HEK293 (cell line): Measurements from ENCODE around the gene RPL11.

Experiments
- GLI4 ChIP-seq: fragments of 450-650 bp; formaldehyde crosslinking; IDR thresholded peaks from 2 replicates; pipeline ENCODE4 v1.5.1; 2016; ENCODE audit warnings: missing biosample characterization, missing genetic modification characterization
- OSR2 ChIP-seq: fragments of 450-650 bp; formaldehyde crosslinking; IDR thresholded peaks from 2 replicates; pipeline ENCODE4 v1.5.1; 2016; ENCODE audit warnings: missing biosample characterization, missing genetic modification characterization
- PRDM4 ChIP-seq: fragments of 450-650 bp; formaldehyde crosslinking; IDR thresholded peaks from 2 replicates; pipeline ENCODE4 v1.5.1; 2017; ENCODE audit warnings: missing biosample characterization, missing genetic modification characterization
- SETDB1 ChIP-seq: IDR thresholded peaks from one replicate; pipeline ENCODE4 v1.6.1; 2017; ENCODE audit warnings: mild to moderate bottlenecking, low read length, moderate library complexity, mixed read lengths; ENCODE audit not compliant: insufficient read length
- SP7 ChIP-seq: fragments of 450-650 bp; formaldehyde crosslinking; IDR thresholded peaks from 2 replicates; pipeline ENCODE4 v1.5.1; 2016; ENCODE audit warnings: missing biosample characterization, missing genetic modification characterization
- ZBTB17 ChIP-seq: fragments of 450-650 bp; formaldehyde crosslinking; IDR thresholded peaks from 2 replicates; pipeline ENCODE4 v1.5.1; 2016; ENCODE audit warnings: missing biosample characterization, missing genetic modification characterization
- ZBTB48 ChIP-seq: fragments of 450-650 bp; formaldehyde crosslinking; IDR thresholded peaks from 2 replicates; pipeline ENCODE4 v1.5.1; 2016; ENCODE audit warnings: missing biosample characterization, missing genetic modification characterization
- ZBTB8A ChIP-seq: fragments of 450-650 bp; formaldehyde crosslinking; IDR thresholded peaks from 2 replicates; pipeline ENCODE4 v1.5.1; 2016; ENCODE audit warnings: missing biosample characterization, missing genetic modification characterization
- ZEB2 ChIP-seq: fragments of 450-650 bp; formaldehyde crosslinking; IDR thresholded peaks from 2 replicates; pipeline ENCODE4 v1.5.1; 2016; ENCODE audit warnings: missing biosample characterization, missing genetic modification characterization
- ZFHX2 ChIP-seq: fragments of 450-650 bp; formaldehyde crosslinking; conservative IDR thresholded peaks from 2 replicates; pipeline ENCODE4 v1.5.1; 2016; ENCODE audit warnings: missing biosample characterization, missing genetic modification characterization
- ZIC2 ChIP-seq: fragments of 450-650 bp; formaldehyde crosslinking; IDR thresholded peaks from 2 replicates; pipeline ENCODE4 v1.5.1; 2016; ENCODE audit warnings: missing biosample characterization, missing genetic modification characterization
- ZNF114 ChIP-seq: fragments of 450-650 bp; formaldehyde crosslinking; IDR thresholded peaks from 2 replicates; pipeline ENCODE4 v1.5.0; 2017; ENCODE audit warnings: missing biosample characterization, missing genetic modification characterization
- ZNF169 ChIP-seq: fragments of 450-650 bp; formaldehyde crosslinking; IDR thresholded peaks from 2 replicates; pipeline ENCODE4 v1.5.1; 2016; ENCODE audit warnings: missing biosample characterization, missing genetic modification characterization
- ZNF211 ChIP-seq: fragments of 450-650 bp; formaldehyde crosslinking; IDR thresholded peaks from 2 replicates; pipeline ENCODE4 v1.5.1; 2016; ENCODE audit warnings: low read depth, missing biosample characterization, missing genetic modification characterization
- ZNF426 ChIP-seq: fragments of 450-650 bp; formaldehyde crosslinking; IDR thresholded peaks from 2 replicates; pipeline ENCODE4 v1.5.1; 2017; ENCODE audit warnings: missing biosample characterization, missing genetic modification characterization, mild to moderate bottlenecking, inconsistent platforms, moderate library complexity
- ZNF473 ChIP-seq: fragments of 450-650 bp; formaldehyde crosslinking; IDR thresholded peaks from 2 replicates; pipeline ENCODE4 v1.5.1; 2017; ENCODE audit warnings: missing biosample characterization, missing genetic modification characterization
- ZNF48 ChIP-seq: fragments of 450-650 bp; formaldehyde crosslinking; IDR thresholded peaks from 2 replicates; pipeline ENCODE4 v1.5.1; 2016; ENCODE audit warnings: missing biosample characterization, missing genetic modification characterization
- ZNF518A ChIP-seq: fragments of 450-650 bp; formaldehyde crosslinking; conservative IDR thresholded peaks from 2 replicates; pipeline ENCODE4 v1.5.1; 2016; ENCODE audit warnings: low read depth, missing biosample characterization, missing genetic modification characterization
- ZNF530 ChIP-seq: fragments of 450-650 bp; formaldehyde crosslinking; IDR thresholded peaks from 2 replicates; pipeline ENCODE4 v1.5.1; 2016; ENCODE audit warnings: low read depth, missing biosample characterization, missing genetic modification characterization
- ZNF549 ChIP-seq: fragments of 450-650 bp; IDR thresholded peaks from 2 replicates; pipeline ENCODE4 v1.5.1; 2018; ENCODE audit warnings: missing biosample characterization, missing genetic modification characterization, mild to moderate bottlenecking, inconsistent platforms, moderate library complexity
- ZNF585B ChIP-seq: fragments of 450-650 bp; formaldehyde crosslinking; IDR thresholded peaks from 2 replicates; pipeline ENCODE4 v1.5.1; 2016; ENCODE audit warnings: missing biosample characterization, missing genetic modification characterization
- ZNF629 ChIP-seq: fragments of 450-650 bp; formaldehyde crosslinking; IDR thresholded peaks from 2 replicates; pipeline ENCODE4 v1.5.1; 2017; ENCODE audit warnings: missing biosample characterization, missing genetic modification characterization
- ZNF660 ChIP-seq: fragments of 450-650 bp; IDR thresholded peaks from 2 replicates; pipeline ENCODE4 v1.5.1; 2018; ENCODE audit warnings: missing biosample characterization, mild to moderate bottlenecking, missing genetic modification characterization
- ZNF785 ChIP-seq: fragments of 450-650 bp; formaldehyde crosslinking; IDR thresholded peaks from 2 replicates; pipeline ENCODE4 v1.5.1; 2016; ENCODE audit warnings: missing biosample characterization, missing genetic modification characterization
- ZSCAN16 ChIP-seq: fragments of 450-650 bp; formaldehyde crosslinking; IDR thresholded peaks from 2 replicates; pipeline ENCODE4 v1.5.1; 2016; ENCODE audit warnings: missing biosample characterization, missing genetic modification characterization
- ZSCAN30 ChIP-seq: fragments of 450-650 bp; IDR thresholded peaks from 2 replicates; pipeline ENCODE4 v1.5.1; 2018; ENCODE audit warnings: missing biosample characterization, mild to moderate bottlenecking, missing genetic modification characterization, moderate library complexity
- TF ChIP-seq, protein P1 (sequence below): fragments of 450-650 bp; formaldehyde crosslinking; IDR thresholded peaks from 2 replicates; pipeline ENCODE4; 2016; ENCODE audit warnings: missing biosample characterization, missing genetic modification characterization
- TF ChIP-seq, protein P2 (sequence below): fragments of 450-650 bp; formaldehyde crosslinking; IDR thresholded peaks from 2 replicates; pipeline ENCODE4 v1.5.1; 2016; ENCODE audit warnings: missing biosample characterization, missing genetic modification characterization
- TF ChIP-seq, protein P3 (sequence below): fragments of 450-650 bp; formaldehyde crosslinking; IDR thresholded peaks from 2 replicates; pipeline ENCODE4 v1.5.1; 2016; ENCODE audit warnings: missing biosample characterization, missing genetic modification characterization

Gene RPL11

GRCh38 chr1:23643736-23644554 is 47.7 kb upstream of the RPL11 start (continued):
- TF ChIP-seq ZNF169 = no peak
- no peak for TF ChIP-seq PRDM4 (tag by site-specific recombination)
- TF ChIP-seq ZSCAN30 (tag by site-specific recombination) = 0 out of 2 replicates have a peak, but pooled peaks have one; percentile 20
- no peak for TF ChIP-seq ZNF549 (tag by site-specific recombination)
- TF ChIP-seq ZNF114 (tag by site-specific recombination) = no peak
- TF ChIP-seq ZNF660 (tag by site-specific recombination) = no peak
- no peak for TF ChIP-seq ZNF530 (tag by site-specific recombination)
- no peak for TF ChIP-seq SETDB1
- no peak for TF ChIP-seq ZFHX2 (tag by site-specific recombination)
- no peak for TF ChIP-seq ZBTB17 (tag by site-specific recombination)
- TF ChIP-seq, protein P1, sequence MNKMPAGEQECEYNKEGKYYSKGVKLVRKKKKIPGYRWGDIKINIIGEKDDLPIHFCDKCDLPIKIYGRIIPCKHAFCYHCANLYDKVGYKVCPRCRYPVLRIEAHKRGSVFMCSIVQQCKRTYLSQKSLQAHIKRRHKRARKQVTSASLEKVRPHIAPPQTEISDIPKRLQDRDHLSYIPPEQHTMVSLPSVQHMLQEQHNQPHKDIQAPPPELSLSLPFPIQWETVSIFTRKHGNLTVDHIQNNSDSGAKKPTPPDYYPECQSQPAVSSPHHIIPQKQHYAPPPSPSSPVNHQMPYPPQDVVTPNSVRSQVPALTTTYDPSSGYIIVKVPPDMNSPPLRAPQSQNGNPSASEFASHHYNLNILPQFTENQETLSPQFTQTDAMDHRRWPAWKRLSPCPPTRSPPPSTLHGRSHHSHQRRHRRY = no peak
- TF ChIP-seq ZNF426 = no peak
- TF ChIP-seq SP7 (tag by site-specific recombination) = peak; percentile 82
- TF ChIP-seq ZNF48 = no peak
- TF ChIP-seq, protein P2, sequence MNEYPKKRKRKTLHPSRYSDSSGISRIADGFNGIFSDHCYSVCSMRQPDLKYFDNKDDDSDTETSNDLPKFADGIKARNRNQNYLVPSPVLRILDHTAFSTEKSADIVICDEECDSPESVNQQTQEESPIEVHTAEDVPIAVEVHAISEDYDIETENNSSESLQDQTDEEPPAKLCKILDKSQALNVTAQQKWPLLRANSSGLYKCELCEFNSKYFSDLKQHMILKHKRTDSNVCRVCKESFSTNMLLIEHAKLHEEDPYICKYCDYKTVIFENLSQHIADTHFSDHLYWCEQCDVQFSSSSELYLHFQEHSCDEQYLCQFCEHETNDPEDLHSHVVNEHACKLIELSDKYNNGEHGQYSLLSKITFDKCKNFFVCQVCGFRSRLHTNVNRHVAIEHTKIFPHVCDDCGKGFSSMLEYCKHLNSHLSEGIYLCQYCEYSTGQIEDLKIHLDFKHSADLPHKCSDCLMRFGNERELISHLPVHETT (tag by site-specific recombination) = no peak
- TF ChIP-seq GLI4 (tag by site-specific recombination) = no peak
- TF ChIP-seq, protein P3, sequence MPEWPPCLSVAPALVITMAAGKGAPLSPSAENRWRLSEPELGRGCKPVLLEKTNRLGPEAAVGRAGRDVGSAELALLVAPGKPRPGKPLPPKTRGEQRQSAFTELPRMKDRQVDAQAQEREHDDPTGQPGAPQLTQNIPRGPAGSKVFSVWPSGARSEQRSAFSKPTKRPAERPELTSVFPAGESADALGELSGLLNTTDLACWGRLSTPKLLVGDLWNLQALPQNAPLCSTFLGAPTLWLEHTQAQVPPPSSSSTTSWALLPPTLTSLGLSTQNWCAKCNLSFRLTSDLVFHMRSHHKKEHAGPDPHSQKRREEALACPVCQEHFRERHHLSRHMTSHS (tag by site-specific recombination) = no peak
- TF ChIP-seq ZNF785 (tag by site-specific recombination) = no peak
- TF ChIP-seq OSR2 (tag by site-specific recombination) = peak; percentile 69; the same call in 1 of the 2 replicates
- no peak for TF ChIP-seq ZNF473 (tag by site-specific recombination)
- TF ChIP-seq ZNF629 (tag by site-specific recombination) = no peak
- no peak for TF ChIP-seq ZBTB48 (tag by site-specific recombination)
- TF ChIP-seq ZNF585B (tag by site-specific recombination) = no peak
- no peak for TF ChIP-seq ZIC2 (tag by site-specific recombination)
- no peak for TF ChIP-seq ZBTB8A
- TF ChIP-seq ZEB2 (tag by site-specific recombination) = peak; percentile 48; the same call in 1 of the 2 replicates
- TF ChIP-seq ZNF518A = no peak
- no peak for TF ChIP-seq ZSCAN16 (tag by site-specific recombination)
- no peak for TF ChIP-seq ZNF211 (tag by site-specific recombination)
